Lung (tissue), 12 donors: Measurements from ENCODE around the gene EPB41L2. TPM values are rescaled to one million over a fixed set of nuclear protein-coding genes. Genes with fewer than 3 reads are reported as not detected.
A peak's percentile ranks its signal among the peaks of the same experiment; 100 is the strongest.

Source experiments
- ATAC-seq: fragments of 200-7000 bp; cut with Tn5 transposase; one replicate; pipeline ENCODE4 v1.9.1; 2020; ENCODE audit warnings: moderate number of reproducible peaks; ENCODE audit not compliant: insufficient read depth, low FRiP score
- DNase-seq, 3 donors: peaks; one replicate each; pipeline ENCODE4 v3.0.0-alpha.2; 2013 to 2017
- H3K27ac ChIP-seq, 2 donors: one replicate each; pipeline ENCODE4 v1.5.1; 2013; ENCODE audit warnings: mild to moderate bottlenecking in 2 of 2, moderate library complexity in 2 of 2, control low read depth in 1 of 2, inconsistent platforms in 1 of 2, low read depth in 1 of 2, low read length in 1 of 2
- H3K27me3 ChIP-seq, 3 donors: one replicate each; pipeline ENCODE4 v1.5.1; 2013; ENCODE audit warnings: low read length in 2 of 3; ENCODE audit not compliant: control insufficient read depth in 3 of 3, insufficient read depth in 3 of 3
- H3K36me3 ChIP-seq, 4 donors: one replicate each; pipeline ENCODE4 v1.5.1; 2013; ENCODE audit warnings: low read length in 4 of 4, mild to moderate bottlenecking in 1 of 4, moderate library complexity in 1 of 4; ENCODE audit not compliant: control insufficient read depth in 4 of 4, insufficient read depth in 4 of 4
- H3K4me1 ChIP-seq, 5 donors: one replicate each; pipeline ENCODE4 v1.5.1; 2013; ENCODE audit warnings: low read length in 5 of 5, mild to moderate bottlenecking in 2 of 5, moderate library complexity in 1 of 5; ENCODE audit not compliant: control insufficient read depth in 5 of 5, insufficient read depth in 5 of 5
- H3K4me3 ChIP-seq: one replicate; pipeline ENCODE4 v1.5.1; 2013; ENCODE audit warnings: mild to moderate bottlenecking, control low read depth, moderate library complexity
- H3K9ac ChIP-seq, 2 donors: one replicate each; pipeline ENCODE4 v1.5.1; 2013; ENCODE audit warnings: low read length in 2 of 2, control low read depth in 1 of 2; ENCODE audit not compliant: insufficient read depth in 1 of 2
- H3K9me3 ChIP-seq, 4 donors: one replicate each; pipeline ENCODE4 v1.5.1; 2013; ENCODE audit warnings: low read length in 3 of 4, mild to moderate bottlenecking in 1 of 4, moderate library complexity in 1 of 4; ENCODE audit not compliant: control insufficient read depth in 4 of 4, insufficient read depth in 3 of 4
- CTCF ChIP-seq: IDR thresholded peaks from 2 replicates; pipeline ENCODE4 v1.5.1; 2012; ENCODE audit warnings: mild to moderate bottlenecking; ENCODE audit errors: control extremely low read depth, extremely low read depth
- WGBS, 2 donors: extraction: QIAGEN DNeasy Blood & Tissue Kit; methylation state at CpG; one replicate each; pipeline ENCODE4 v1.1.7; 2013; 5-methylcytosine and 5-hydroxymethylcytosine counted together
- polyA plus RNA-seq, 2 donors: library from polyadenylated mRNA; stranded (reverse); fragments of 200-250 nt; gene quantifications; one replicate each; pipeline ENCODE4 v1.2.1, GENCODE V29; 2013
- total RNA-seq, 2 donors: library from RNA; depleted of rRNA in 1 of 2; stranded (reverse); fragments of >200 nt in 1 of 2; gene quantifications; one replicate each; pipeline ENCODE4 v1.2.1, GENCODE V29; 2014 to 2021
- donor health status: control.
- donor health status: control.
- donor health status: Bipolar disorder and iron deficiency.
- donor health status: healthy.
- donor health status: DM: yes; HTN: yes; CAD: no.

The EPB41L2 gene
- total and polyA plus RNA-seq, 4 donors: 21.9 to 265 (median 52.7) TPM

- DNase-seq (no peak), ATAC-seq (no peak)
- Histone ChIP-seq H3K4me3 (no peak overlapping the region), H3K36me3 (peaks cover 0 to under 1% (median 0%) of the 10 kb centered on the region in 4 donors), H3K4me1 (peaks cover 0 to 30% (median 12%) of the 10 kb centered on the region in 5 donors), H3K27me3 (no peaks in the 10 kb centered on the region), H3K9ac (no peak overlapping the region), H3K27ac (no peak overlapping the region), H3K9me3 (no peaks in the 10 kb centered on the region)
- no peak for TF ChIP-seq CTCF
- WGBS, 2 donors: 90 to 93% methylated on average over 3 of the region's 3 CpGs
Measured at GRCh38 chr6:130961148-130961547, 101.9 kb downstream of the EPB41L2 start.

- ATAC-seq (no peak), DNase-seq (peak; percentile 31 to 82 (median 82))
- Histone ChIP-seq H3K9ac (no peak overlapping the region), H3K4me1 (peaks cover 0 to 32% (median 6%) of the 10 kb centered on the region in 5 donors), H3K27ac (no peak overlapping the region), H3K4me3 (no peak overlapping the region), H3K9me3 (no peaks in the 10 kb centered on the region), H3K36me3 (peaks cover 0 to 8% (median under 1%) of the 10 kb centered on the region in 4 donors), H3K27me3 (no peaks in the 10 kb centered on the region)
- 77 to 89% methylated on average over 1 of the region's 1 CpG for WGBS, 2 donors
- no peak for TF ChIP-seq CTCF
Measured at GRCh38 chr6:130959951-130960350, 103.1 kb downstream of the EPB41L2 start.

GRCh38 chr6:130958468-130958867 is 104.6 kb downstream of the EPB41L2 start:
- no peak for TF ChIP-seq CTCF
- Histone ChIP-seq H3K9ac (no peak overlapping the region), H3K9me3 (no peaks in the 10 kb centered on the region), H3K27me3 (no peaks in the 10 kb centered on the region), H3K4me1 (peaks cover 0 to 26% (median 3%) of the 10 kb centered on the region in 5 donors), H3K36me3 (peaks cover 0 to 12% (median 3%) of the 10 kb centered on the region in 4 donors), H3K4me3 (no peak overlapping the region), H3K27ac (no peak overlapping the region)
- no peak for DNase-seq
- ATAC-seq: no peak
- WGBS, 2 donors: 88 to 94% methylated on average over 2 of the region's 2 CpGs

GRCh38 chr6:130955755-130956154 is 107.3 kb downstream of the EPB41L2 start:
- Histone ChIP-seq H3K27ac (no peak overlapping the region), H3K4me1 (peaks cover 0 to 22% (median 3%) of the 10 kb centered on the region in 5 donors), H3K9ac (no peak overlapping the region), H3K27me3 (no peaks in the 10 kb centered on the region), H3K9me3 (no peaks in the 10 kb centered on the region), H3K4me3 (no peak overlapping the region), H3K36me3 (peaks cover 0 to 21% (median 8%) of the 10 kb centered on the region in 4 donors)
- TF ChIP-seq CTCF: no peak
- 90% methylated on average over 2 of the region's 2 CpGs for WGBS, 2 donors
- ATAC-seq: no peak
- DNase-seq: peak in 1 of 3 donors; percentile 50
